HG02610 (cell line): ENCODE data around the gene GVQW3.
"Not testable (repeated sequence)": the region's sequence is repeated elsewhere in the genome, so short reads cannot be mapped to it uniquely, and the experiment has no call there.

Experiments
- ATAC-seq: cut with Tn5 transposase; IDR thresholded peaks from one replicate; pipeline ENCODE4 v1.9.1; 2021; ENCODE audit warnings: mild to moderate bottlenecking, moderate library complexity; ENCODE audit not compliant: unreplicated experiment

GVQW3 gene

GRCh38 chr11:76385903-76386302, 4.8 kb downstream of the GVQW3 start:
- ATAC-seq: no peak

- ATAC-seq: no peak
These were observed 7.3 kb downstream of the GVQW3 start for GRCh38 chr11:76388408-76388807.

- ATAC-seq: no peak
These were observed 9.9 kb downstream of the GVQW3 start for GRCh38 chr11:76391021-76391420.

GRCh38 chr11:76391811-76392475, 10.8 kb downstream of the GVQW3 start:
- ATAC-seq: no peak

GRCh38 chr11:76392870-76393269, 11.7 kb downstream of the GVQW3 start:
- ATAC-seq: no peak

- ATAC-seq: no peak
These were observed 13.3 kb downstream of the GVQW3 start for GRCh38 chr11:76394411-76394810.

GRCh38 chr11:76395296-76395695, 14.2 kb downstream of the GVQW3 start:
- no peak for ATAC-seq

- no peak for ATAC-seq
These were observed 16.3 kb downstream of the GVQW3 start for GRCh38 chr11:76397383-76397782.

GRCh38 chr11:76400967-76401366, 19.8 kb downstream of the GVQW3 start:
- ATAC-seq: no peak

GRCh38 chr11:76401484-76401883, 20.4 kb downstream of the GVQW3 start:
- not testable (repeated sequence) for ATAC-seq

- no peak for ATAC-seq
These were observed 25.2 kb downstream of the GVQW3 start for GRCh38 chr11:76406359-76406758.

GRCh38 chr11:76408171-76408965, 27.2 kb downstream of the GVQW3 start:
- no peak for ATAC-seq

- ATAC-seq: no peak
These were observed 29.8 kb downstream of the GVQW3 start for GRCh38 chr11:76410851-76411357.

- ATAC-seq: no peak
These were observed 34.0 kb downstream of the GVQW3 start for GRCh38 chr11:76415073-76415472.

GRCh38 chr11:76419896-76420295, 38.8 kb downstream of the GVQW3 start:
- ATAC-seq: no peak

GRCh38 chr11:76424379-76424778, 43.3 kb downstream of the GVQW3 start:
- peak; percentile 88 for ATAC-seq

- no peak for ATAC-seq
These were observed 43.8 kb downstream of the GVQW3 start for GRCh38 chr11:76424891-76425290.

- no peak for ATAC-seq
These were observed 45.5 kb downstream of the GVQW3 start for GRCh38 chr11:76426660-76427059.

GRCh38 chr11:76436020-76436419, 54.9 kb downstream of the GVQW3 start:
- no peak for ATAC-seq

- no peak for ATAC-seq
These were observed 62.3 kb downstream of the GVQW3 start for GRCh38 chr11:76443268-76443980.

- no peak for ATAC-seq
These were observed 62.9 kb downstream of the GVQW3 start for GRCh38 chr11:76444065-76444383.
